WERI-Rb-1 (cell line): ENCODE results near the gene TRIP10.
"Not testable (repeated sequence)": the region's sequence is repeated elsewhere in the genome, so short reads cannot be mapped to it uniquely, and the experiment has no call there.

Experiments
- DNase-seq: peaks from one replicate; pipeline ENCODE4 v3.0.0-alpha.2; 2020
- H3K27ac ChIP-seq: fragments of 250-450 bp; sonication (Bioruptor Pico); 2 replicates; pipeline ENCODE4 v1.5.1; 2020; ENCODE audit warnings: mild to moderate bottlenecking, moderate library complexity
- H3K27me3 ChIP-seq: fragments of 250-450 bp; sonication (Bioruptor Pico); 2 replicates; pipeline ENCODE4 v1.5.1; 2021; ENCODE audit warnings: mild to moderate bottlenecking, low read depth, moderate library complexity; ENCODE audit not compliant: insufficient read depth, severe bottlenecking
- H3K36me3 ChIP-seq: fragments of 250-450 bp; sonication (Bioruptor Pico); 2 replicates; pipeline ENCODE4 v1.5.1; 2020; ENCODE audit warnings: mild to moderate bottlenecking, moderate library complexity
- H3K4me3 ChIP-seq: 2 replicates; pipeline ENCODE4 v1.5.1; 2011; ENCODE audit warnings: low read depth, mild to moderate bottlenecking, control low read depth, low read length
- H3K9me3 ChIP-seq: fragments of 250-450 bp; sonication (Bioruptor Pico); 2 replicates; pipeline ENCODE4 v1.5.1; 2021; ENCODE audit warnings: mild to moderate bottlenecking, moderate library complexity; ENCODE audit not compliant: severe bottlenecking
- CTCF ChIP-seq: IDR thresholded peaks from 2 replicates; pipeline ENCODE4 v1.5.1; 2011; ENCODE audit warnings: low read depth, mild to moderate bottlenecking, control low read depth, inconsistent platforms, low read length

Gene TRIP10

GRCh38 chr19:6774821-6775707, 35.6 kb downstream of the TRIP10 start:
- no peaks in the 10 kb centered on the region for H3K36me3 ChIP-seq
- no peak overlapping the region for H3K4me3 ChIP-seq
- DNase-seq, result peak; percentile 25
- TF ChIP-seq CTCF, result no peak
- no peak overlapping the region for H3K27ac ChIP-seq
- no peaks in the 10 kb centered on the region for H3K27me3 ChIP-seq
- H3K9me3 ChIP-seq, result no peaks in the 10 kb centered on the region

- H3K36me3 ChIP-seq, H3K27ac ChIP-seq, DNase-seq, H3K9me3 ChIP-seq, H3K27me3 ChIP-seq, H3K4me3 ChIP-seq: not testable (repeated sequence)
Measured at GRCh38 chr19:6776045-6776444, 36.6 kb downstream of the TRIP10 start.

- TF ChIP-seq CTCF, result no peak
- Histone ChIP-seq H3K36me3 (no peaks in the 10 kb centered on the region), H3K27ac (no peak overlapping the region), H3K4me3 (no peak overlapping the region), H3K27me3 (peaks cover 3% of the 10 kb centered on the region), H3K9me3 (no peaks in the 10 kb centered on the region)
- DNase-seq, result no peak
Measured at GRCh38 chr19:6776999-6777398, 37.5 kb downstream of the TRIP10 start.

- no peak for TF ChIP-seq CTCF
- DNase-seq, result no peak
- Histone ChIP-seq H3K27me3 (peaks cover 3% of the 10 kb centered on the region), H3K36me3 (no peaks in the 10 kb centered on the region), H3K27ac (no peak overlapping the region), H3K4me3 (no peak overlapping the region), H3K9me3 (no peaks in the 10 kb centered on the region)
Measured at GRCh38 chr19:6777434-6777833, 38.0 kb downstream of the TRIP10 start.

- DNase-seq, result no peak
- Histone ChIP-seq H3K27me3 (peaks cover 3% of the 10 kb centered on the region), H3K9me3 (no peaks in the 10 kb centered on the region), H3K36me3 (no peaks in the 10 kb centered on the region), H3K27ac (no peak overlapping the region), H3K4me3 (no peak overlapping the region)
- no peak for TF ChIP-seq CTCF
Measured at GRCh38 chr19:6778386-6778785, 38.9 kb downstream of the TRIP10 start.

- Histone ChIP-seq H3K36me3 (no peaks in the 10 kb centered on the region), H3K27ac (no peak overlapping the region), H3K9me3 (no peaks in the 10 kb centered on the region), H3K27me3 (peaks cover 3% of the 10 kb centered on the region), H3K4me3 (no peak overlapping the region)
- DNase-seq, result no peak
- TF ChIP-seq CTCF, result no peak
Measured at GRCh38 chr19:6779206-6779605, 39.7 kb downstream of the TRIP10 start.
